ENCODE data around the gene KLHL40.

DNA sequence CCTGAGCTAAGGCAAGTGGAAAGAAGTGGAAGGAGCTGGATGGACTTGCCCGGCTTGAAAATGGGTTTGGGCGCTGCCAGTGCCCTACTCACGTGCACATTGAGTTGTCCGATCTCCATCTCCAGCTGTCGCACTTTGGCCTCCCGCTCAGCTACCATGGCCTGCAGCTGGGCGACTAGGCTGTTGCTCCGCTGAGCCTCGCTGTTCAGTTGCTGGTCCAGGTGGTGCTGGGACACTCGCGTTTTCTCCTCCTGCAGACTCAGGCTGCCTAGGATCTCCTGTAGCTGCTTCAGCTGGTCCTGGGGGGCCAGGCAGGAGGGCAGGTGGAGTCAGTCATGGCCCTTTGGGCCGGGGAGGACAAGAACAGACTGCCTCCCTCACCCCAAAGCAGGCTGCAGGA lies 50.3 kb downstream of the KLHL40 start:
- TF ChIP-seq, protein P1, sequence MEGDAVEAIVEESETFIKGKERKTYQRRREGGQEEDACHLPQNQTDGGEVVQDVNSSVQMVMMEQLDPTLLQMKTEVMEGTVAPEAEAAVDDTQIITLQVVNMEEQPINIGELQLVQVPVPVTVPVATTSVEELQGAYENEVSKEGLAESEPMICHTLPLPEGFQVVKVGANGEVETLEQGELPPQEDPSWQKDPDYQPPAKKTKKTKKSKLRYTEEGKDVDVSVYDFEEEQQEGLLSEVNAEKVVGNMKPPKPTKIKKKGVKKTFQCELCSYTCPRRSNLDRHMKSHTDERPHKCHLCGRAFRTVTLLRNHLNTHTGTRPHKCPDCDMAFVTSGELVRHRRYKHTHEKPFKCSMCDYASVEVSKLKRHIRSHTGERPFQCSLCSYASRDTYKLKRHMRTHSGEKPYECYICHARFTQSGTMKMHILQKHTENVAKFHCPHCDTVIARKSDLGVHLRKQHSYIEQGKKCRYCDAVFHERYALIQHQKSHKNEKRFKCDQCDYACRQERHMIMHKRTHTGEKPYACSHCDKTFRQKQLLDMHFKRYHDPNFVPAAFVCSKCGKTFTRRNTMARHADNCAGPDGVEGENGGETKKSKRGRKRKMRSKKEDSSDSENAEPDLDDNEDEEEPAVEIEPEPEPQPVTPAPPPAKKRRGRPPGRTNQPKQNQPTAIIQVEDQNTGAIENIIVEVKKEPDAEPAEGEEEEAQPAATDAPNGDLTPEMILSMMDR (IDR thresholded peaks at IDR 0.05): no peak
- TF ChIP-seq EP300 (IDR thresholded peaks at IDR 0.05) (no peak), JUNB (IDR thresholded peaks at IDR 0.05) (no peak), POLR2A (IDR thresholded peaks at IDR 0.05; ENCODE audit: low read length) (no peak)

Data from A549 (cell line).